DND-41 (cell line): Measurements from ENCODE around the gene YLPM1.

Experiments used
- EZH2 ChIP-seq: IDR thresholded peaks from 3 replicates; pipeline ENCODE4 v1.6.1; 2012; ENCODE audit warnings: borderline replicate concordance, low read depth, mild to moderate bottlenecking, moderate library complexity, low read length, inconsistent platforms; ENCODE audit not compliant: severe bottlenecking
- TF ChIP-seq, protein P1 (sequence below): IDR thresholded peaks from 2 replicates; pipeline ENCODE4 v1.5.1; 2012; ENCODE audit warnings: borderline replicate concordance, low read length, moderate library complexity, mild to moderate bottlenecking; ENCODE audit not compliant: poor library complexity, severe bottlenecking; ENCODE audit errors: extremely low read depth

DNA sequence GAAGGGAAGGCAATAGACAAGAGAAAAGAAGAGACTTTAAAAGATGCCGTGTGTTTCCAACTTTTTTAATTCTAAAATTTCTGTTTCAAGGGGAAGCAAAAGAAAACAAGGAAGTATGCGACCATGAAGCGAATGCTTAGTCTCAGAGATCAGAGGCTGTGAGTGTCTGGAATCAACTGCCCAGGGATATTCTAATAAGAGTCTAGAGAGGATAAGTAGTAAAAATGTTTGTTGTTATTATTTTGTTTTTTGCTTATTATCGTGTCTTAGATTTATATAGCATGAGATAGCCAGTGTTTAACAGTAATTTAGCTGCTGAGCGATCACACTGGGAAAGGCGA lies 49.8 kb upstream of the YLPM1 start:
- TF ChIP-seq EZH2 = no peak
- TF ChIP-seq, protein P1, sequence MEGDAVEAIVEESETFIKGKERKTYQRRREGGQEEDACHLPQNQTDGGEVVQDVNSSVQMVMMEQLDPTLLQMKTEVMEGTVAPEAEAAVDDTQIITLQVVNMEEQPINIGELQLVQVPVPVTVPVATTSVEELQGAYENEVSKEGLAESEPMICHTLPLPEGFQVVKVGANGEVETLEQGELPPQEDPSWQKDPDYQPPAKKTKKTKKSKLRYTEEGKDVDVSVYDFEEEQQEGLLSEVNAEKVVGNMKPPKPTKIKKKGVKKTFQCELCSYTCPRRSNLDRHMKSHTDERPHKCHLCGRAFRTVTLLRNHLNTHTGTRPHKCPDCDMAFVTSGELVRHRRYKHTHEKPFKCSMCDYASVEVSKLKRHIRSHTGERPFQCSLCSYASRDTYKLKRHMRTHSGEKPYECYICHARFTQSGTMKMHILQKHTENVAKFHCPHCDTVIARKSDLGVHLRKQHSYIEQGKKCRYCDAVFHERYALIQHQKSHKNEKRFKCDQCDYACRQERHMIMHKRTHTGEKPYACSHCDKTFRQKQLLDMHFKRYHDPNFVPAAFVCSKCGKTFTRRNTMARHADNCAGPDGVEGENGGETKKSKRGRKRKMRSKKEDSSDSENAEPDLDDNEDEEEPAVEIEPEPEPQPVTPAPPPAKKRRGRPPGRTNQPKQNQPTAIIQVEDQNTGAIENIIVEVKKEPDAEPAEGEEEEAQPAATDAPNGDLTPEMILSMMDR = no peak
